NOMO-1 treated with DMSO at 0.1 percent for 48 hours (cell line): ENCODE measurements around the gene ACCS.

Experiments used
- DNase-seq: peaks from one replicate; lab custom pipeline; 2025; ENCODE audit not compliant: unreplicated experiment; lab: John Stamatoyannopoulos, UW

The ACCS gene

DNA sequence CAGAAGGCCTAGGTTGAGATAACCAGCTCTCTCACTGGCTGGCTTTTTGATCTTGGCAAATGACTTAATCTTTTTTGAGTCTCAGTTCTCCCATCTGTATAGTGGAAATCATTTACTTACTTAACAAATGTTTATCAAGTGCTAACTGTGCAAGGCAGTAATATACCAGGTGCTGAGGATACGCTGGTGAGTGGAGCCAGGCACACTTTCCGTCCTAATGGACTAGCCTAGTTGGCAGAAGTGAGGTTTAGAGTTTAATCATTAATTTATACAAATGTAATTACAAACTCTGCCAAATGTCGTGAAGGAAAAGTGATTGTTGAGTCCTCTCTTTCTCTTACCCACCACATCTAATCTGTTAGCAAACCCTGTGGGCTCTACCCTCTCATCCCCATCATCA, 62.7 kb downstream of the ACCS start:
- DNase-seq: no peak

- DNase-seq: no peak
Observed at GRCh38 chr11:44130751-44131150, 64.7 kb downstream of the ACCS start.

DNA sequence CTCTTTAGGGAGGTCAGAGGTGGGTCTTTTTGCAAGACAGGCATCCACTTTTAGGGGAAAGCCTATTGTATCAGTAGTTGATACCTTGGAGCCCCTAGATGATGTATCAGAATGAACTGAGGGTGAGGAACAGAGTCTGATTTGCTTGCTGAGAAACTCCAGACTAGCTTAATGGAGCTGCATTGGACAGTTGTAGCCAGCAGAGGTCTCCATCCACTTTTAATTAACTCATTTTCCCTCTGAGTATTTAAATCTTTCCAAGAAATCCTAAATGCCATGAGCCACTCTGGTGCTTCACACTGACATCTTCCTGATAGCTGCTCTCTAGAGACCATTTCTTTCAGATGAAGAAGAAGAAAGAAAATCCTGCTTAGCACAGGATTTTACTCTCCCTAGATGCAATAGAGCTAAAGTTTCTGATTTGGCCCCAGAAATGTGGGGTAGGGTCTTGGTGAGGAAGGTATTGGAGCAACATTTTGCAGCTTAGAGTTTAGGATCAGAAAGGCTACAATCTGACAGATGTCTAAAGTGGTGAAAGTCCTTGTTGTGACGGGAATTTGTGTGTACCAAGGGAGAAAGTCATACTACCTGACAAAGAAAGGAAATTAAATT, 67.4 kb downstream of the ACCS start:
- no peak for DNase-seq
